Heart right ventricle (tissue), 16 donors: ENCODE measurements around the gene ALDH1L1. TPM values are rescaled to one million over a fixed set of nuclear protein-coding genes. Genes with fewer than 3 reads are reported as not detected.

Source experiments
- ATAC-seq, 8 donors: fragments of 200-7000 bp; cut with Tn5 transposase; one replicate each; pipeline ENCODE4 v1.9.1; 2020; ENCODE audit warnings: mild to moderate bottlenecking in 8 of 8, moderate library complexity in 8 of 8, moderate number of reproducible peaks in 1 of 8
- DNase-seq, 2 donors: peaks; one replicate each; pipeline ENCODE4 v3.0.0-alpha.2; 2020
- H3K27ac ChIP-seq, 10 donors: fragments of 200-600 bp; sonication (generic) in 2 of 10; one replicate each; pipeline versions ENCODE4 v1.5.0 to v1.8.0; 2020 to 2022; ENCODE audit warnings: mild to moderate bottlenecking in 3 of 10
- H3K27me3 ChIP-seq, 7 donors: fragments of 200-600 bp; one replicate each; pipeline ENCODE4 v1.8.0; 2021 to 2022; ENCODE audit warnings: mild to moderate bottlenecking in 2 of 7
- H3K36me3 ChIP-seq, 9 donors: fragments of 200-600 bp; sonication (generic) in 1 of 9; one replicate each; pipeline versions ENCODE4 v1.5.0 to v1.8.0; 2020 to 2022; ENCODE audit warnings: mild to moderate bottlenecking in 2 of 9
- H3K4me1 ChIP-seq, 9 donors: fragments of 200-600 bp; sonication (generic) in 1 of 9; one replicate each; pipeline versions ENCODE4 v1.5.0 to v1.8.0; 2020 to 2022; ENCODE audit warnings: mild to moderate bottlenecking in 4 of 9
- H3K4me3 ChIP-seq, 10 donors: fragments of 200-600 bp; sonication (generic) in 2 of 10; one replicate each; pipeline versions ENCODE4 v1.5.0 to v1.8.0; 2020 to 2022; ENCODE audit warnings: mild to moderate bottlenecking in 7 of 10, moderate library complexity in 2 of 10
- H3K9me3 ChIP-seq, 11 donors: fragments of 200-600 bp in 10 of 11; sonication (generic) in 2 of 11; one replicate each; pipeline versions ENCODE4 v1.5.0 to v1.8.0; 2013 to 2022; ENCODE audit warnings: mild to moderate bottlenecking in 2 of 11, control low read depth in 1 of 11, moderate library complexity in 1 of 11
- WGBS, 2 donors: extraction: QIAGEN DNeasy Blood & Tissue Kit; methylation state at CpG; one replicate each; pipeline ENCODE4 v1.1.7; 2013; ENCODE audit warnings: inconsistent platforms in 1 of 2; 5-methylcytosine and 5-hydroxymethylcytosine counted together
- intact Hi-C, 10 donors: fragments of 100-400 bp; cut with DNase I; formaldehyde crosslinking; loops; one replicate each; pipeline versions ENCODE4 v1.11.1 to v1.14.2; 2022
- polyA plus RNA-seq, 2 donors: library from polyadenylated mRNA; stranded (reverse); fragments of 200-250 nt; gene quantifications; one replicate each; pipeline ENCODE4 v1.2.3, GENCODE V29; 2013
- total RNA-seq, 10 donors: library from RNA; stranded (reverse); fragmentation: NEBNext Ultra II Directional in 3 of 10; extraction: Animal tissue kit (Norgen Biotek cat#: 25700) in 3 of 10; gene quantifications; one replicate each; pipeline versions ENCODE4 v1.2.1 to v1.2.4, GENCODE V29; 2021 to 2023
- TF ChIP-seq, protein P1 (sequence below), 9 donors: fragments of 200-600 bp; sonication (generic) in 2 of 9; IDR thresholded peaks; one replicate each; pipeline versions ENCODE4 v1.5.0 to v1.8.0; 2021 to 2022; ENCODE audit warnings: antibody characterized with exemption in 9 of 9, mild to moderate bottlenecking in 5 of 9, moderate library complexity in 1 of 9
- donor health status: Arrhythmogenic right ventricular cardiomyopathy.
- donor health status: ischemic (EF 13 %, LVEDD 7.1; RV severe dilation, severe dysfunction).
- donor health status: healthy with polysubstance abuse.
- donor health status: DM: no; HTN: yes; CAD: no.
- donor health status: DM: no; HTN: no; CAD: no.
- donor health status: ischemic (EF 25% LVEDD 6.9; RV normal size, moderate dysfunction).
- donor health status: ischemic (EF 25% LVEDD 5.7; RV mildly dilated, moderate dysfunction).
- donor health status: healthy.
- donor health status: DM: yes; HTN: yes; CAD: no.
- donor health status: Ischemic cardiomyopathy.
- donor health status: ischemic (EF 35%, LVEDD 5.7; RV mildly dilated, moderate dysfunction).
- donor health status: nonischemic (EF 11% LVEDD 7.7; RV severe dilation, severe dysfunction).
- donor health status: DM: yes; HTN: yes; CAD: no.
- donor health status: PGD.
- donor health status: ischemic (EF 29% LVEDD 5.4; RV normal size, mild dysfunction).
- donor health status: nonischemic (EF 23%, LVEDD 6.1; RV moderate dilation, normal function).

The ALDH1L1 gene
- total and polyA plus RNA-seq, 12 donors = 14.9 to 45.9 (median 31.7) TPM

DNA sequence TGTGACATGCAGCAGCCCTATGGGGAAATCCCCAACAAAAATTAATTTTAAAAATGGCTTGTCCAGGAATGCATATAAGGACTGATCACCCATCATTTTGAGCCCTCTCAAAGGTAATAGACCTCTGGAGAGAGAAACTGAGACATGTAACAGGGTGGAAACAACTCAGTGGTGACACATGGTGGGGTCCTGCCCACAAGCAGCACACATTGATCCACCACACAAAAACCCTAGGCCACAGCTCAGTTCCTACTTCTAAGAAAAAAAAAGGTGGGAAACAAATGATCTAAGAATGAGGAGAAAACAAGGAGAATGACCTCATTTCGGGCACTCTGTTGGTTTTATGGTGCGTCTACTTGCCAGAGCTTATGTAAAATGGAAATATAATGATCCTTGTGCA, 94.5 kb downstream of the ALDH1L1 start:
- 70 to 95% methylated on average over 2 of the region's 2 CpGs for WGBS, 2 donors
- H3K9me3 ChIP-seq = peaks cover 0 to 11% (median 0%) of the 10 kb centered on the region in 11 donors
- H3K36me3 ChIP-seq = no peaks in the 10 kb centered on the region
- ATAC-seq (no peak), DNase-seq (no peak)
- H3K4me1 ChIP-seq = peaks cover 0 to 27% (median 17%) of the 10 kb centered on the region in 9 donors
- intact Hi-C loops = loop anchor here in 5 of 10 donors (10.0 kb wide), 3 partner anchors 91 to 111 kb away; no protein-coding TSS in a partner anchor
- H3K27me3 ChIP-seq = no peaks in the 10 kb centered on the region
- no peak overlapping the region for H3K4me3 ChIP-seq
- TF ChIP-seq, protein P1, sequence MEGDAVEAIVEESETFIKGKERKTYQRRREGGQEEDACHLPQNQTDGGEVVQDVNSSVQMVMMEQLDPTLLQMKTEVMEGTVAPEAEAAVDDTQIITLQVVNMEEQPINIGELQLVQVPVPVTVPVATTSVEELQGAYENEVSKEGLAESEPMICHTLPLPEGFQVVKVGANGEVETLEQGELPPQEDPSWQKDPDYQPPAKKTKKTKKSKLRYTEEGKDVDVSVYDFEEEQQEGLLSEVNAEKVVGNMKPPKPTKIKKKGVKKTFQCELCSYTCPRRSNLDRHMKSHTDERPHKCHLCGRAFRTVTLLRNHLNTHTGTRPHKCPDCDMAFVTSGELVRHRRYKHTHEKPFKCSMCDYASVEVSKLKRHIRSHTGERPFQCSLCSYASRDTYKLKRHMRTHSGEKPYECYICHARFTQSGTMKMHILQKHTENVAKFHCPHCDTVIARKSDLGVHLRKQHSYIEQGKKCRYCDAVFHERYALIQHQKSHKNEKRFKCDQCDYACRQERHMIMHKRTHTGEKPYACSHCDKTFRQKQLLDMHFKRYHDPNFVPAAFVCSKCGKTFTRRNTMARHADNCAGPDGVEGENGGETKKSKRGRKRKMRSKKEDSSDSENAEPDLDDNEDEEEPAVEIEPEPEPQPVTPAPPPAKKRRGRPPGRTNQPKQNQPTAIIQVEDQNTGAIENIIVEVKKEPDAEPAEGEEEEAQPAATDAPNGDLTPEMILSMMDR (IDR thresholded peaks at IDR 0.05) = no peak
- no peak overlapping the region for H3K27ac ChIP-seq

DNA sequence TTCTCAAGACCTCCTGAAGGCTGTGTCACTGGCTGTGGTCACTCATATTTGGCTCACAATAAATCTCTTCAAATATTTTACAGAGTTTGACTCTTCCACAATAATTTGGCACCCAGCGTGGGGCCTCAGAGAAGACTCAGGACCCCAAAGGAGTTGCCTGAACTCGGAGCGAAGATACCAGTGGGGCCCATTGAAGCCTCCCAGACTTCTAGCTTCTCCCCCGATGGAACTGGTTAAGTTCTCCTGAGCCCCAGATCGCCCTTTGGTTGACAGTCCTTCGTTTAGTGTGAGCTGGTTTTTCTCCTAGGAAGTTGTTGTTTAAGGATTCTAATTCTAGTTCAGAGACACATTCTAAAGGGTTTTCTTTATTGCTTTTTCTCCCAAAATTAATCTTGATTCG, 95.1 kb downstream of the ALDH1L1 start:
- H3K9me3 ChIP-seq = peaks cover 0 to 11% (median 0%) of the 10 kb centered on the region in 11 donors
- H3K27ac ChIP-seq = no peak overlapping the region
- ATAC-seq (no peak), DNase-seq (no peak)
- TF ChIP-seq, protein P1 (IDR thresholded peaks at IDR 0.05) = no peak
- intact Hi-C loops = loop anchor here in 5 of 10 donors (10.0 kb wide), 3 partner anchors 90 to 110 kb away; no protein-coding TSS in a partner anchor
- no peak overlapping the region for H3K4me3 ChIP-seq
- no peaks in the 10 kb centered on the region for H3K27me3 ChIP-seq
- H3K36me3 ChIP-seq = no peaks in the 10 kb centered on the region
- H3K4me1 ChIP-seq = peaks cover 0 to 27% (median 17%) of the 10 kb centered on the region in 9 donors
- WGBS, 2 donors = 97 to 98% methylated on average over 7 of the region's 7 CpGs

DNA sequence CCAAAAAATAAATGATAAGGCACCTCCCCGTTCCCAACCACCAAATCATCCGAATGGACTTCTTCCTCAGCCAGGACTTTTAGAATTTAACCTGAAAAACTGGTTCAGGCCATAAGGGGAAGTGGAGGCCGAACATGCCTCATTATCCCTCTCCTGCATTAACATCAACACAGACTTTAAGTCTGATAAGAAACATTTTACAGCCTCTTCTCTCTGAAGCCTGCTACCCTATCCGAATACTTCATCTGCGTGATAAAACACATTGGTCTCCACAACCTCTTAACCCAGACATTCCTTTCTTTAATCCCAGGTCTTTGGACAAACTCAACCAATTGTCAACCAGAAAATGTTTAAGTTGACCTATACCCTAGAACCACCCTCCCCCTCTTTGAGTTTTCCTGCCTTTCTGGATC, 95.6 kb downstream of the ALDH1L1 start:
- DNase-seq (no peak), ATAC-seq (no peak)
- H3K4me3 ChIP-seq = peak overlapping the region in 9 of 10 donors; percentile 74 to 93 (median 79)
- TF ChIP-seq, protein P1 (IDR thresholded peaks at IDR 0.05) = no peak
- peaks cover 0 to 11% (median 0%) of the 10 kb centered on the region in 11 donors for H3K9me3 ChIP-seq
- H3K4me1 ChIP-seq = peaks cover 0 to 27% (median 17%) of the 10 kb centered on the region in 9 donors
- no peaks in the 10 kb centered on the region for H3K27me3 ChIP-seq
- intact Hi-C loops = loop anchor here in 8 of 10 donors (5.0 to 10.0 kb wide), 6 partner anchors 90 to 1978 kb away; no protein-coding TSS in a partner anchor
- no peaks in the 10 kb centered on the region for H3K36me3 ChIP-seq
- WGBS, 2 donors = 77 to 81% methylated on average over 5 of the region's 5 CpGs
- H3K27ac ChIP-seq = peak overlapping the region in 7 of 10 donors; percentile 85 to 94 (median 90)

DNA sequence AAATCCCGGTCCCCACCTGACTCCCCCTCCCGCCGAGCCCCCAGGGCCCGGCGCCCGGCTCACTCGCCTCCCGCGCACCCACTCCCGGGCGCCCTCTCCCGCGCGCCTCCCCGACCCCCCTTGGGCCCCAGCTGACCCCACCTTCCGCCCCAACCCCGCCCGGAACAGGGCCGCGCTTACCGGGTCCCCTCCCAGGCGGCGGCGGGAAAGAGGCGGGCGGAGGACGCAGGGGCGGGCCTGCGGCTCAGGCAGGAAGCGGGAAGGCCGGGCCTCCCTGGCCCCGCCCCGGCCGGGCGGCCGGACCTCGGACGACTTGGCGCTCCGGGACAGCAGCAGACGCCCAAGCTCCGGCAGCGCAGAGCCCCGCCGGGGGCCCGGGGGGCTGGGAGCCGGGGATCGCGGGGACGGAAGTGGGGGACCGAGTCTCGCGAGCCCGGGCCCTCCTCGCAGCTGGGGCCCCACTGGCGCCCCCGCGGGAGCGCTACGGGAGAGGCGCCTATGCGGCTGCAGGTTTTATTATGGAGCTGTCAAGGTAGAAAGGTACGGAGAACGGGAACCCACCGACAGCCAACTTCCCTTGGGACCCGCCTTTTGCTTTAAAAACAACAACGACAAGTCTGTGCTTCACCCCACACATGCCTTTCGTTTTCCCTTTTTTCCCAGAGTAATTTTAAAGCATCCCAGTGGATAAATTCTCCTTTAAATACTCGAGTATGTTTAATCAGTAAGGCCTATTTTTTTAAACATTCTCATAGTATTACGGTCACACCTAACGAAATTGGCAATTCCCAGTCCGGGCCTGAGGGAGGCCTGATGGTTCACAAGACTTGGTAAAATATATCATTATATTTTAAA, 96.2 kb downstream of the ALDH1L1 start, which contains the start of gene SLC41A3:
Gene SLC41A3 (minus strand): TSS at position 212 of the 855 bp plus-strand sequence. CDS start 15,905 bp downstream, outside the sequence.
- Histone ChIP-seq H3K4me3 (peak within 1 kb of the TSS; percentile 45 to 93 (median 78)), H3K27me3 (no peaks in the 10 kb centered on the region), H3K9me3 (peaks cover 0 to 11% (median 0%) of the 10 kb centered on the region in 11 donors), H3K36me3 (no peaks in the 10 kb centered on the region), H3K4me1 (peaks cover 0 to 27% (median 17%) of the 10 kb centered on the region in 9 donors), H3K27ac (peak within 1 kb of the TSS; percentile 77 to 94 (median 88))
- DNase-seq = peak; percentile 92 to 94
- intact Hi-C loops = loop anchor here in 8 of 10 donors (5.0 to 10.0 kb wide), 6 partner anchors 89 to 1978 kb away; no protein-coding TSS in a partner anchor
- 1 to 2% methylated on average over 60 to 72 of the region's 72 CpGs for WGBS, 2 donors
- TF ChIP-seq, protein P1 (IDR thresholded peaks at IDR 0.05) = peak in 8 of 9 donors; percentile 16 to 65 (median 50)
- peak; percentile 97 to 99 (median 98) for ATAC-seq
